ENCODE results near the gene CEP63.

GRCh38 chr3:134613006-134613520, 127.2 kb downstream of the CEP63 start:
- TF ChIP-seq CTCF (IDR thresholded peaks at IDR 0.05; ENCODE audit: low read depth, low read length) (no peak), EZH2phosphoT487 (IDR thresholded peaks at IDR 0.05; ENCODE audit: low read depth) (no peak)

All from OCI-LY3 (cell line).